ENCODE measurements around the gene LPCAT2. TPM values are rescaled to one million over a fixed set of nuclear protein-coding genes. Genes with fewer than 3 reads are reported as not detected.

Gene LPCAT2
- polyA plus RNA-seq, 1 experiment: 20.6 TPM

DNA sequence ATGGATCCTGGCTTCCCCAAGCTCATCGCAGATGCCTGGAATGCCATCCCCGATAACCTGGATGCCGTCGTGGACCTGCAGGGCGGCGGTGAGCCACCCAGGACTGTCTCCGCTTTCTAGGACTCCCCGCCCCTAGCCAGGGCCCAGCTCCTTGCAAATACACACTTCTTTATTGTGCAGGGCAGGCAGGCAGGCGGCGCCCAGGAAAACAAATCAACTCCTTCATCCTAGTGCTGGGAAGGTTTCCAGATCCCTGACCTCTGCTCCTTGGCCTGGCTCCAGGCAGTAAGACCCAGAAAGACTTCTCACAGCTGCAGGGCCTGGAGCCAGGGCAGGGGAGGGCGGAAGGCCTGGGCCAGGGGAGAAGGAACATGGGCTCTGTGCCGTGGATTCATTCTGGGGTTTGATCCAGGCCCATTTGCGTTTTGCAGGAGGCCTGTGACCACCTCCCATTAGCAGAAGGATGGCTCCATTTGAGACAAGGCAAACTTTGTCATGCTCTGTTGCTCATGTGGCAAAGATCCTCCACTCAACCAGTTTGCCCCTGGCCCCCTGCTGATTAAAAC lies 6.0 kb upstream of the LPCAT2 start:
- Histone ChIP-seq H3K4me3 (ENCODE audit: low read depth, low read length) (0 out of 2 replicates have a peak overlapping the region, but pooled peaks have one; percentile 7), H3K27me3 (ENCODE audit: control insufficient read depth, insufficient read depth, low read length) (no peaks in the 10 kb centered on the region), H3K9me3 (ENCODE audit: control insufficient read depth, insufficient read depth, low read length) (no peaks in the 10 kb centered on the region), H3K27ac (ENCODE audit: low read depth, low read length) (peak overlapping the region; percentile 47)
- ChIA-PET POLR2A (interaction anchor here (0.9 to 4.3 kb wide), 6 partner anchors 10 to 38 kb away, joined by 3 to 59 read pairs (median 16); partner anchors contain the start of gene MMP2), CTCF (interaction anchor here (0.5 to 7.4 kb wide), 18 partner anchors 7 to 330 kb away, joined by 3 to 76 read pairs (median 4); partner anchors contain the start of gene CES1)
- TF ChIP-seq, protein P1, sequence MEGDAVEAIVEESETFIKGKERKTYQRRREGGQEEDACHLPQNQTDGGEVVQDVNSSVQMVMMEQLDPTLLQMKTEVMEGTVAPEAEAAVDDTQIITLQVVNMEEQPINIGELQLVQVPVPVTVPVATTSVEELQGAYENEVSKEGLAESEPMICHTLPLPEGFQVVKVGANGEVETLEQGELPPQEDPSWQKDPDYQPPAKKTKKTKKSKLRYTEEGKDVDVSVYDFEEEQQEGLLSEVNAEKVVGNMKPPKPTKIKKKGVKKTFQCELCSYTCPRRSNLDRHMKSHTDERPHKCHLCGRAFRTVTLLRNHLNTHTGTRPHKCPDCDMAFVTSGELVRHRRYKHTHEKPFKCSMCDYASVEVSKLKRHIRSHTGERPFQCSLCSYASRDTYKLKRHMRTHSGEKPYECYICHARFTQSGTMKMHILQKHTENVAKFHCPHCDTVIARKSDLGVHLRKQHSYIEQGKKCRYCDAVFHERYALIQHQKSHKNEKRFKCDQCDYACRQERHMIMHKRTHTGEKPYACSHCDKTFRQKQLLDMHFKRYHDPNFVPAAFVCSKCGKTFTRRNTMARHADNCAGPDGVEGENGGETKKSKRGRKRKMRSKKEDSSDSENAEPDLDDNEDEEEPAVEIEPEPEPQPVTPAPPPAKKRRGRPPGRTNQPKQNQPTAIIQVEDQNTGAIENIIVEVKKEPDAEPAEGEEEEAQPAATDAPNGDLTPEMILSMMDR (IDR thresholded peaks at IDR 0.05; ENCODE audit: low read depth, low read length): peak; percentile 30
- DNase-seq (ENCODE audit: low read depth, low spot score): peak; percentile 91

DNA sequence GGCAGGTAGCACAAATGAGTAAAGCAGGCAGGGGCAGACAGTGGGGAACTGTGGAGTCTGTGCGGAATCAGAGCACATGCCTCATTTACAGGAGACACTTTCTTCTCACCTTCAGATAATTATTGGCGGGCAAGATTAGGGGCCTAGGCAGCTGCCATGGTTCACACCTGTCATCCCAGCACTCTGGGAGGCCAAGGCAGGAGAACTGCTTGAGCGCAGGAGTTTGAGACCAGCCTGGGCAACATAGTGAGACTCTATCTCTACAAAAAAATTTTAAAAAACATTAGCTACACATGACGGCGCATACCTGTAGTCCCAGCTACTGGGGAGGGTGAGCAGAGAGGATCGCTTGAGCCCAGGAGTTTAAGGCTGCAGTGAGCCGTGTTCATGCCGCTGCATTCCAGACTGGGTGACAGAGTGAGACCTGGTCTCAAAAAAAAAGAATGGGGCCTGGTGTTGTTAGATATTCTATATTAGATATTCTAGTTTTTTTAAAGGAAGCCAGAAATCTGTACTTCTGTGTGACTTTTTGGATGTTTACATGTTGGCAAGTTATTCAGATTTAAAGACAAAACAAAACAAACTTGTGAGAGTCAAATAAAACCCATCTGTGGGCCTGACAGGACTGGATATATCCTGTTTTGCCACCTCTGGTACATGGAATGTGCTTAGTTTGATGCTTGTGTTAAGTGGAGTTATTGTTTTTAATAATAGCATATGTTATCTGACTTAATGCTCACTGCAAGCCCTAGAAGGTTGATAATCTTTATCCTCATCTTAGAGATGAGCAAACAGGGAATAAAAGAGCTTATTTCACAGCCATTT lies 4.9 kb upstream of the LPCAT2 start:
- ChIA-PET CTCF (interaction anchor here (0.6 to 7.4 kb wide), 4 partner anchors 9 to 43 kb away, joined by 3 to 76 read pairs (median 24); no protein-coding TSS in a partner anchor), POLR2A (interaction anchor here (4.2 to 4.3 kb wide), 2 partner anchors 17 to 24 kb away, joined by 32 to 59 read pairs; partner anchors contain the start of gene MMP2)
- no peak overlapping the region for H3K27ac ChIP-seq (ENCODE audit: low read depth, low read length)
- no peaks in the 10 kb centered on the region for H3K9me3 ChIP-seq (ENCODE audit: control insufficient read depth, insufficient read depth, low read length)
- TF ChIP-seq, protein P1 (IDR thresholded peaks at IDR 0.05; ENCODE audit: low read depth, low read length): no peak
- H3K27me3 ChIP-seq (ENCODE audit: control insufficient read depth, insufficient read depth, low read length): no peaks in the 10 kb centered on the region
- H3K4me3 ChIP-seq (ENCODE audit: low read depth, low read length): no peak overlapping the region
- DNase-seq (ENCODE audit: low read depth, low spot score): no peak

DNA sequence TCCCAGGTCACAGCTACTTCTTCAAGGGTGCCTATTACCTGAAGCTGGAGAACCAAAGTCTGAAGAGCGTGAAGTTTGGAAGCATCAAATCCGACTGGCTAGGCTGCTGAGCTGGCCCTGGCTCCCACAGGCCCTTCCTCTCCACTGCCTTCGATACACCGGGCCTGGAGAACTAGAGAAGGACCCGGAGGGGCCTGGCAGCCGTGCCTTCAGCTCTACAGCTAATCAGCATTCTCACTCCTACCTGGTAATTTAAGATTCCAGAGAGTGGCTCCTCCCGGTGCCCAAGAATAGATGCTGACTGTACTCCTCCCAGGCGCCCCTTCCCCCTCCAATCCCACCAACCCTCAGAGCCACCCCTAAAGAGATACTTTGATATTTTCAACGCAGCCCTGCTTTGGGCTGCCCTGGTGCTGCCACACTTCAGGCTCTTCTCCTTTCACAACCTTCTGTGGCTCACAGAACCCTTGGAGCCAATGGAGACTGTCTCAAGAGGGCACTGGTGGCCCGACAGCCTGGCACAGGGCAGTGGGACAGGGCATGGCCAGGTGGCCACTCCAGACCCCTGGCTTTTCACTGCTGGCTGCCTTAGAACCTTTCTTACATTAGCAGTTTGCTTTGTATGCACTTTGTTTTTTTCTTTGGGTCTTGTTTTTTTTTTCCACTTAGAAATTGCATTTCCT lies 3.4 kb upstream of the LPCAT2 start:
- no peak for DNase-seq (ENCODE audit: low read depth, low spot score)
- CTCF ChIA-PET: interaction anchor here (0.6 to 7.4 kb wide), 4 partner anchors 10 to 40 kb away, joined by 3 to 76 read pairs (median 4); no protein-coding TSS in a partner anchor
- Histone ChIP-seq H3K27ac (ENCODE audit: low read depth, low read length) (peak overlapping the region; percentile 11), H3K4me3 (ENCODE audit: low read depth, low read length) (no peak overlapping the region), H3K27me3 (ENCODE audit: control insufficient read depth, insufficient read depth, low read length) (no peaks in the 10 kb centered on the region), H3K9me3 (ENCODE audit: control insufficient read depth, insufficient read depth, low read length) (no peaks in the 10 kb centered on the region; the same call in 1 of the 2 replicates)
- POLR2A ChIA-PET: no interaction called here
- TF ChIP-seq, protein P1 (IDR thresholded peaks at IDR 0.05; ENCODE audit: low read depth, low read length): no peak

DNA sequence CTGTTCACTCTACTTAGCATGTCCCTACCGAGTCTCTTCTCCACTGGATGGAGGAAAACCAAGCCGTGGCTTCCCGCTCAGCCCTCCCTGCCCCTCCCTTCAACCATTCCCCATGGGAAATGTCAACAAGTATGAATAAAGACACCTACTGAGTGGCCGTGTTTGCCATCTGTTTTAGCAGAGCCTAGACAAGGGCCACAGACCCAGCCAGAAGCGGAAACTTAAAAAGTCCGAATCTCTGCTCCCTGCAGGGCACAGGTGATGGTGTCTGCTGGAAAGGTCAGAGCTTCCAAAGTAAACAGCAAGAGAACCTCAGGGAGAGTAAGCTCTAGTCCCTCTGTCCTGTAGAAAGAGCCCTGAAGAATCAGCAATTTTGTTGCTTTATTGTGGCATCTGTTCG lies 2.8 kb upstream of the LPCAT2 start:
- no peak for DNase-seq (ENCODE audit: low read depth, low spot score)
- CTCF ChIA-PET: interaction anchor here (1.0 to 1.5 kb wide), 2 partner anchors 11 to 41 kb away, joined by 4 to 7 read pairs; no protein-coding TSS in a partner anchor
- H3K4me3 ChIP-seq (ENCODE audit: low read depth, low read length): no peak overlapping the region

More for the DNA sequence above, 2.8 kb upstream of the LPCAT2 start:
- Histone ChIP-seq H3K27ac (ENCODE audit: low read depth, low read length) (no peak overlapping the region), H3K27me3 (ENCODE audit: control insufficient read depth, insufficient read depth, low read length) (no peaks in the 10 kb centered on the region), H3K9me3 (ENCODE audit: control insufficient read depth, insufficient read depth, low read length) (no peaks in the 10 kb centered on the region; the same call in 1 of the 2 replicates)
- POLR2A ChIA-PET: interaction anchor here (0.9 to 1.2 kb wide), 2 partner anchors 26 to 27 kb away, joined by 3 to 5 read pairs; partner anchors contain the start of gene MMP2
- TF ChIP-seq, protein P1 (IDR thresholded peaks at IDR 0.05; ENCODE audit: low read depth, low read length): no peak

Measured in AG04450 (cell line).